GDM1 (cell line): ENCODE results near the gene GPC3.
"Not testable (repeated sequence)": the region's sequence is repeated elsewhere in the genome, so short reads cannot be mapped to it uniquely, and the experiment has no call there.

Experiments used
- DNase-seq: peaks from one replicate; lab custom pipeline; 2025; lab: John Stamatoyannopoulos, UW

The GPC3 gene

GRCh38 chrX:133648594-133648993 is 336.8 kb downstream of the GPC3 start:
- DNase-seq = no peak

GRCh38 chrX:133646719-133647116 is 338.7 kb downstream of the GPC3 start:
- no peak for DNase-seq

GRCh38 chrX:133645977-133646718 is 339.2 kb downstream of the GPC3 start:
- DNase-seq = no peak

- no peak for DNase-seq
These were observed 340.1 kb downstream of the GPC3 start for GRCh38 chrX:133645256-133645655.

- DNase-seq = no peak
These were observed 345.0 kb downstream of the GPC3 start for GRCh38 chrX:133640161-133641015.

- DNase-seq = no peak
These were observed 345.7 kb downstream of the GPC3 start for GRCh38 chrX:133639726-133640125.

GRCh38 chrX:133638285-133638684 is 347.1 kb downstream of the GPC3 start:
- DNase-seq = no peak

- no peak for DNase-seq
These were observed 347.6 kb downstream of the GPC3 start for GRCh38 chrX:133637765-133638164.

GRCh38 chrX:133636009-133636408 is 349.4 kb downstream of the GPC3 start:
- DNase-seq = no peak

- DNase-seq = no peak
These were observed 351.0 kb downstream of the GPC3 start for GRCh38 chrX:133634416-133634815.

GRCh38 chrX:133633950-133634349 is 351.4 kb downstream of the GPC3 start:
- DNase-seq = no peak

GRCh38 chrX:133633162-133633561 is 352.2 kb downstream of the GPC3 start:
- DNase-seq = no peak

GRCh38 chrX:133630362-133630761 is 355.0 kb downstream of the GPC3 start:
- no peak for DNase-seq

GRCh38 chrX:133627673-133628072 is 357.7 kb downstream of the GPC3 start:
- no peak for DNase-seq

GRCh38 chrX:133621384-133621783 is 364.0 kb downstream of the GPC3 start:
- not testable (repeated sequence) for DNase-seq

GRCh38 chrX:133611676-133612075 is 373.7 kb downstream of the GPC3 start:
- no peak for DNase-seq

GRCh38 chrX:133610056-133610455 is 375.3 kb downstream of the GPC3 start:
- no peak for DNase-seq

- DNase-seq = no peak
These were observed 376.2 kb downstream of the GPC3 start for GRCh38 chrX:133609166-133609565.

GRCh38 chrX:133608406-133608805 is 377.0 kb downstream of the GPC3 start:
- DNase-seq = no peak

- no peak for DNase-seq
These were observed 377.7 kb downstream of the GPC3 start for GRCh38 chrX:133607419-133608348.

- DNase-seq = no peak
These were observed 378.4 kb downstream of the GPC3 start for GRCh38 chrX:133606990-133607389.

- DNase-seq = no peak
These were observed 380.6 kb downstream of the GPC3 start for GRCh38 chrX:133604801-133605200.
